Stomach (tissue), 9 donors: Measurements from ENCODE around the gene THSD4. TPM values are rescaled to one million over a fixed set of nuclear protein-coding genes. Genes with fewer than 3 reads are reported as not detected.

Experiments
- DNase-seq, 2 donors: peaks; one replicate each; pipeline versions ENCODE4 v3.0.0 to v3.0.0-alpha.2; 2013 to 2019
- H3K27ac ChIP-seq, 5 donors: fragments of 200-600 bp in 4 of 5; sonication (generic) in 4 of 5; one replicate each; pipeline ENCODE4 v1.5.1; 2013 to 2019; ENCODE audit warnings: mild to moderate bottlenecking in 1 of 5, moderate library complexity in 1 of 5
- H3K27me3 ChIP-seq, 3 donors: fragments of 200-600 bp; sonication (generic); one replicate each; pipeline ENCODE4 v1.5.1; 2017 to 2019; ENCODE audit warnings: mixed run types in 1 of 3
- H3K36me3 ChIP-seq, 4 donors: fragments of 200-600 bp; sonication (generic); 1 replicate in 3 of 4; 2 replicates in 1 of 4; pipeline ENCODE4 v1.5.1; 2016 to 2019
- H3K4me1 ChIP-seq, 4 donors: fragments of 200-600 bp; sonication (generic); one replicate each; pipeline ENCODE4 v1.5.1; 2016 to 2019
- H3K4me3 ChIP-seq, 4 donors: fragments of 200-600 bp; sonication (generic) in 3 of 4; one replicate each; pipeline ENCODE4 v1.5.1; 2016 to 2019; ENCODE audit warnings: mild to moderate bottlenecking in 1 of 4
- H3K9me3 ChIP-seq, 4 donors: fragments of 200-600 bp; sonication (generic); one replicate each; pipeline ENCODE4 v1.5.1; 2016 to 2019
- EP300 ChIP-seq: sonication (generic); formaldehyde crosslinking; IDR thresholded peaks from one replicate; pipeline ENCODE4 v1.6.1; 2017; ENCODE audit warnings: antibody characterized with exemption
- POLR2A ChIP-seq, 4 donors: fragments of 450-650 bp; IDR thresholded peaks; one replicate each; pipeline ENCODE4 v1.6.1; 2016; ENCODE audit warnings: antibody characterized with exemption in 4 of 4, control low read depth in 2 of 4, mild to moderate bottlenecking in 1 of 4, moderate library complexity in 1 of 4
- POLR2AphosphoS5 ChIP-seq, 3 donors: sonication (generic); formaldehyde crosslinking; IDR thresholded peaks; one replicate each; pipeline ENCODE4 v1.6.1; 2016; ENCODE audit warnings: antibody characterized with exemption in 3 of 3
- WGBS, 5 donors: extraction: QIAGEN DNeasy Blood & Tissue Kit in 3 of 5; methylation state at CpG; one replicate each; pipeline versions ENCODE4 v1.1.5 to v1.1.7; 2013 to 2018; 5-methylcytosine and 5-hydroxymethylcytosine counted together
- intact Hi-C: fragments of 100-400 bp; cut with DNase I; formaldehyde crosslinking; loops from one replicate; pipeline ENCODE4 v1.15.1; 2023; ENCODE audit warnings: low total_unique reads
- polyA plus RNA-seq, 3 donors: library from polyadenylated mRNA; stranded (reverse); fragments of 200-250 nt; gene quantifications; one replicate each; pipeline ENCODE4 v1.2.3, GENCODE V29; 2013
- total RNA-seq, 5 donors: library from RNA; depleted of rRNA; stranded (reverse); fragments of >200 nt; gene quantifications; one replicate each; pipeline versions ENCODE4 v1.1.0 to v1.2.3, GENCODE V29; 2014 to 2016
- TF ChIP-seq, protein P1 (sequence below), 7 experiments: fragments of 450-650 bp in 4 of 7; fragments of 200-600 bp in 3 of 7; sonication (generic) in 3 of 7; IDR thresholded peaks; one replicate each; pipeline ENCODE4 v1.5.1; 2016 to 2019; ENCODE audit warnings: antibody characterized with exemption in 7 of 7, control low read depth in 2 of 7, mild to moderate bottlenecking in 1 of 7
- donor health status: healthy with polysubstance abuse.
- donor health status: Bipolar disorder and iron deficiency.
- donor health status: healthy.

Gene THSD4
- total and polyA plus RNA-seq, 8 donors: 1.8 to 79.4 (median 22.0) TPM

DNA sequence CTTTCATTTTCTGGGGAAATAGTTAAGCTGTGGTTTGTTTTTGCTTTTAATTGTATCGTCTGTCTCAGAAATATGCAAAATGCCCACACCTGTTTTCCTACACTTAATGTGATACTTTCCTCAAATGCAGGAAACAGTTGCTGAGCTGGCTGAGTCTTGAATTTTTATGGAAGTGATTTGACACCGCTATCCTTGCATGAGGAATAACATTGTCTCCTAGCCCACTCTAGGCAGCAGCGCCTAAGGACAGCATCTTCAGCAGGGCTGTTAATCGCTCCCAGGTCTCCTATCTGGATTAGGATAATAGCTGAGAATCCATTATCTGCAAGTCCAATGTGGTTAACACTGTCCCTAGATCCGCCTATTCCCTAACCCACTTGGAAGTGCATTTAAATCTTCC, 562.5 kb downstream of the THSD4 start:
- no peaks in the 10 kb centered on the region for H3K9me3 ChIP-seq
- peaks cover 20 to 53% (median 43%) of the 10 kb centered on the region in 4 donors for H3K4me1 ChIP-seq
- H3K36me3 ChIP-seq: no peaks in the 10 kb centered on the region
- DNase-seq: no peak
- intact Hi-C loops: no loop called here
- TF ChIP-seq EP300 (no peak), POLR2AphosphoS5 (IDR thresholded peaks at IDR 0.05) (no peak), POLR2A (IDR thresholded peaks at IDR 0.05) (no peak)
- TF ChIP-seq, protein P1, sequence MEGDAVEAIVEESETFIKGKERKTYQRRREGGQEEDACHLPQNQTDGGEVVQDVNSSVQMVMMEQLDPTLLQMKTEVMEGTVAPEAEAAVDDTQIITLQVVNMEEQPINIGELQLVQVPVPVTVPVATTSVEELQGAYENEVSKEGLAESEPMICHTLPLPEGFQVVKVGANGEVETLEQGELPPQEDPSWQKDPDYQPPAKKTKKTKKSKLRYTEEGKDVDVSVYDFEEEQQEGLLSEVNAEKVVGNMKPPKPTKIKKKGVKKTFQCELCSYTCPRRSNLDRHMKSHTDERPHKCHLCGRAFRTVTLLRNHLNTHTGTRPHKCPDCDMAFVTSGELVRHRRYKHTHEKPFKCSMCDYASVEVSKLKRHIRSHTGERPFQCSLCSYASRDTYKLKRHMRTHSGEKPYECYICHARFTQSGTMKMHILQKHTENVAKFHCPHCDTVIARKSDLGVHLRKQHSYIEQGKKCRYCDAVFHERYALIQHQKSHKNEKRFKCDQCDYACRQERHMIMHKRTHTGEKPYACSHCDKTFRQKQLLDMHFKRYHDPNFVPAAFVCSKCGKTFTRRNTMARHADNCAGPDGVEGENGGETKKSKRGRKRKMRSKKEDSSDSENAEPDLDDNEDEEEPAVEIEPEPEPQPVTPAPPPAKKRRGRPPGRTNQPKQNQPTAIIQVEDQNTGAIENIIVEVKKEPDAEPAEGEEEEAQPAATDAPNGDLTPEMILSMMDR (IDR thresholded peaks at IDR 0.05): no peak
- no peaks in the 10 kb centered on the region for H3K27me3 ChIP-seq
- peak overlapping the region; percentile 50 to 81 (median 72) for H3K27ac ChIP-seq
- no peak overlapping the region for H3K4me3 ChIP-seq
- WGBS, 5 donors: 73 to 77% (median 74%) methylated on average over 5 of the region's 5 CpGs

GRCh38 chr15:71678191-71678590, 562.9 kb downstream of the THSD4 start:
- intact Hi-C loops: no loop called here
- Histone ChIP-seq H3K4me3 (no peak overlapping the region), H3K27me3 (no peaks in the 10 kb centered on the region), H3K36me3 (no peaks in the 10 kb centered on the region), H3K27ac (peak overlapping the region; percentile 65 to 81 (median 73)), H3K4me1 (peaks cover 20 to 53% (median 43%) of the 10 kb centered on the region in 4 donors), H3K9me3 (no peaks in the 10 kb centered on the region)
- TF ChIP-seq EP300 (no peak), POLR2A (IDR thresholded peaks at IDR 0.05) (no peak), POLR2AphosphoS5 (IDR thresholded peaks at IDR 0.05) (no peak)
- TF ChIP-seq, protein P1 (IDR thresholded peaks at IDR 0.05): no peak
- DNase-seq: no peak
- WGBS, 5 donors: 13 to 47% (median 33%) methylated on average over 2 of the region's 2 CpGs

DNA sequence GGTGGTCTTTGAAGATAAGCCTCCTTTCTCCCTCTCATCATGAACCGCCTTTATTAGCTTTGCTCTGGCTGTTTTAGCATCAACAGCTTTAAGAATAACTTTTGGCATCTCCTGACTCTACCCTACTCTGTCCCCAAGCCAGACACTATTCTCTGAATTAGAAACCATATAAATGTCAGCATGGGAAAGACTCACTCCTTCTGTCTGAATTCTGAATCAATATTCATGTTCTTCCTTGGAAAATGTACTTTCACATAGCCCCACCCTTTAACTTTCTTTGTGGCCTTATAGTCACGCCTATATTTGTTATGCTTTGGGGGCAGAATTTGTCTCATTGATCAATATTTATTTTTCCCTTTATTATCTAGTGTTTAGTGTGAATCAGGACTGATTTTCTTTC, 563.3 kb downstream of the THSD4 start:
- TF ChIP-seq POLR2AphosphoS5 (IDR thresholded peaks at IDR 0.05) (no peak), EP300 (no peak), POLR2A (IDR thresholded peaks at IDR 0.05) (no peak)
- TF ChIP-seq, protein P1 (IDR thresholded peaks at IDR 0.05): no peak
- H3K36me3 ChIP-seq: no peaks in the 10 kb centered on the region
- H3K27me3 ChIP-seq: no peaks in the 10 kb centered on the region
- intact Hi-C loops: no loop called here
- 65 to 78% (median 66%) methylated on average over 2 of the region's 2 CpGs for WGBS, 5 donors
- H3K4me1 ChIP-seq: peaks cover 20 to 53% (median 43%) of the 10 kb centered on the region in 4 donors
- no peak for DNase-seq
- H3K9me3 ChIP-seq: no peaks in the 10 kb centered on the region
- no peak overlapping the region for H3K4me3 ChIP-seq
- peak overlapping the region; percentile 65 to 81 (median 73) for H3K27ac ChIP-seq

GRCh38 chr15:71679223-71679792, 564.0 kb downstream of the THSD4 start:
- no peak overlapping the region for H3K4me3 ChIP-seq
- TF ChIP-seq, protein P1 (IDR thresholded peaks at IDR 0.05): no peak
- TF ChIP-seq EP300 (no peak), POLR2A (IDR thresholded peaks at IDR 0.05) (no peak), POLR2AphosphoS5 (IDR thresholded peaks at IDR 0.05) (no peak)
- H3K36me3 ChIP-seq: no peaks in the 10 kb centered on the region
- H3K27me3 ChIP-seq: no peaks in the 10 kb centered on the region
- intact Hi-C loops: no loop called here
- no peak for DNase-seq
- H3K4me1 ChIP-seq: peaks cover 20 to 53% (median 43%) of the 10 kb centered on the region in 4 donors
- no peaks in the 10 kb centered on the region for H3K9me3 ChIP-seq
- WGBS, 5 donors: 53 to 75% (median 73%) methylated on average over 3 of the region's 3 CpGs
- H3K27ac ChIP-seq: peak overlapping the region; percentile 65 to 81 (median 74)
